ENCODE measurements around the gene KRTAP12-2.

DNA sequence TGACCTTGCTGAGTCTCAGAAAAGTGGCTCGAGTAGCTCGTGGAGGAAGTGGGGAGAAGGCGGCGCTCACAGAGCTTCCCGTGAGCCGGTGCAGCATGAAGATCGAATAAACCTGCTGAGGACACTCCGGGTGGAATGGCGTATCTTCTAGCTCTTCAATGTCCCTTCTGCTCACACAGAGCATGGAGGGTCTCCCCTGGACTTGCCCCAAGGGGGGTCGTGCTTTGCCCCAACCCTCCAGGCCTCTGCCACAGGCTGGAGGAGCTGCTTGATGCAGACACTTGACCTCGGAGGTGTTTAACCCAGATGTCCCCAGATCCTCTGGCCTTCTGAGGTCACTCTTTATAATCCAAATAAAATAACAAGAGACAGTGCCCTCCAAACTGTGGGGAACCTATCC, 28.0 kb upstream of the KRTAP12-2 start:
- TF ChIP-seq POLR2A (IDR thresholded peaks at IDR 0.05) = no peak
- TF ChIP-seq, protein P1, sequence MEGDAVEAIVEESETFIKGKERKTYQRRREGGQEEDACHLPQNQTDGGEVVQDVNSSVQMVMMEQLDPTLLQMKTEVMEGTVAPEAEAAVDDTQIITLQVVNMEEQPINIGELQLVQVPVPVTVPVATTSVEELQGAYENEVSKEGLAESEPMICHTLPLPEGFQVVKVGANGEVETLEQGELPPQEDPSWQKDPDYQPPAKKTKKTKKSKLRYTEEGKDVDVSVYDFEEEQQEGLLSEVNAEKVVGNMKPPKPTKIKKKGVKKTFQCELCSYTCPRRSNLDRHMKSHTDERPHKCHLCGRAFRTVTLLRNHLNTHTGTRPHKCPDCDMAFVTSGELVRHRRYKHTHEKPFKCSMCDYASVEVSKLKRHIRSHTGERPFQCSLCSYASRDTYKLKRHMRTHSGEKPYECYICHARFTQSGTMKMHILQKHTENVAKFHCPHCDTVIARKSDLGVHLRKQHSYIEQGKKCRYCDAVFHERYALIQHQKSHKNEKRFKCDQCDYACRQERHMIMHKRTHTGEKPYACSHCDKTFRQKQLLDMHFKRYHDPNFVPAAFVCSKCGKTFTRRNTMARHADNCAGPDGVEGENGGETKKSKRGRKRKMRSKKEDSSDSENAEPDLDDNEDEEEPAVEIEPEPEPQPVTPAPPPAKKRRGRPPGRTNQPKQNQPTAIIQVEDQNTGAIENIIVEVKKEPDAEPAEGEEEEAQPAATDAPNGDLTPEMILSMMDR (IDR thresholded peaks at IDR 0.05 in 4 of 5, conservative IDR thresholded peaks at IDR 0.05 in 1 of 5) = no peak
